Measurements from ENCODE around the gene GABPA.
A peak's percentile ranks its signal among the peaks of the same experiment; 100 is the strongest.
"Not testable (repeated sequence)": the region's sequence is repeated elsewhere in the genome, so short reads cannot be mapped to it uniquely, and the experiment has no call there.

Gene GABPA

GRCh38 chr21:25734904-25735645, at the start of gene GABPA, which contains the start of gene ATP5PF:
Gene GABPA, plus strand, starts transcription at chr21:25734972. Its CDS starts 6,627 bp downstream, at chr21:25741599.
Gene ATP5PF, minus strand, starts transcription at chr21:25734904. Its CDS starts 5,110 bp downstream, at chr21:25729794.
- Histone ChIP-seq H3K4me3 (ENCODE audit: low read length in 2 of 2) (peak within 1 kb of the TSS; percentile 93 to 96), H3K9me3 (ENCODE audit: control insufficient read depth in 2 of 2, low read length in 2 of 2) (no peaks in the 10 kb centered on the region), H3K27me3 (ENCODE audit: control insufficient read depth in 2 of 2, insufficient read depth in 2 of 2, low read length in 2 of 2) (no peaks in the 10 kb centered on the region), H3K36me3 (ENCODE audit: control insufficient read depth in 2 of 2, insufficient read depth in 2 of 2, low read length in 2 of 2) (peaks cover 2 to 3% of the 10 kb centered on the region in 2 donors), H3K4me1 (ENCODE audit: control insufficient read depth in 2 of 2, insufficient read depth in 2 of 2, low read length in 2 of 2) (peaks cover 11 to 17% of the 10 kb centered on the region in 2 donors), H3K9ac (ENCODE audit: low read depth in 1 of 2, low read length in 2 of 2) (peak within 1 kb of the TSS; percentile 94 to 96), H3K27ac (ENCODE audit: low read depth in 2 of 2, low read length in 2 of 2) (peak within 1 kb of the TSS; percentile 97 to 98)

- H3K9me3 ChIP-seq (ENCODE audit: control insufficient read depth in 2 of 2, low read length in 2 of 2) = no peaks in the 10 kb centered on the region
- H3K27me3 ChIP-seq (ENCODE audit: control insufficient read depth in 2 of 2, insufficient read depth in 2 of 2, low read length in 2 of 2) = no peaks in the 10 kb centered on the region
- no peaks in the 10 kb centered on the region for H3K36me3 ChIP-seq (ENCODE audit: control insufficient read depth in 2 of 2, insufficient read depth in 2 of 2, low read length in 2 of 2)
- no peak overlapping the region for H3K9ac ChIP-seq (ENCODE audit: low read depth in 1 of 2, low read length in 2 of 2)
- no peak overlapping the region for H3K27ac ChIP-seq (ENCODE audit: low read depth in 2 of 2, low read length in 2 of 2)
- no peak overlapping the region for H3K4me3 ChIP-seq (ENCODE audit: low read length in 2 of 2)
- H3K4me1 ChIP-seq (ENCODE audit: control insufficient read depth in 2 of 2, insufficient read depth in 2 of 2, low read length in 2 of 2) = no peaks in the 10 kb centered on the region
Measured at GRCh38 chr21:25687787-25688186, 47.0 kb upstream of the GABPA start.

DNA sequence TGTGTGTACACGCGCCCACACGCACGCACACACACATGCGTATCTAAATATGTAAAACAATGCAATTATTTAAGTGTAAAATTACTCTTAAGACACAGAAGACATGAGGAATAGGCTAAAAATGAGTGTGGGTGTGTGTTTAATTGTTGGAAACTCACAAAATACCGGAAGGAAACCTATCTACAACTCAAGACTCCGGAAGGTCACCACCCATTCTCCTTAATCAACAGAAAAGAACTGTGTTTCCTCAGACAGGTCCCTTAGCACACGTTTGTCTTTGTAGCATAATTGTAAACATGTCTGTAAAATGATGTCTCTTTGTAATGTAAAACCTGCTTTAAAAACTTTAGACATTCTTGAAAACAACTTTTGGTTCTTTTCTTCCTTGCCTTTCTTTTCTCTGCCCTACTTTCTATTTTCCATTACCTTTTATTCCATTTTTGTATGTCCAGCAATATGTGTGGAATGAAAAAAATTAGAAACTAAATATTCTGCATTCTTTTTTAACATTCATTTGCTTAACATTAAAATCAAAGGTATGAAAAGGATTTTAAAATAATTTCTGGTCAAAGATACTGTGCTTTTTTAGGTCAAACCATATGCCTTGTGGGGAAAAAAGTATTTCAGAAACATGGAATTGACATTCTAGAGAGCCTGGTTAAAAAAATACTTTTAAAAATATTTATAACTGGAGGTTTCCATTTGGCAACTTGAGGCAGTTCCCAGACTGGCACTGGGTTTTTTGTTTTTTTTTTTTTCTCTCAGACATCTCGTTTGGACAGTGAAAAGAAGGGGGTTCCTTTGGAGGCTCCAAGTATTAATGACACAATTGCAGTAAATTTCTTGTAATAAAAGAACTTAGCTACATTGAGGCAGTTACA, 46.3 kb upstream of the GABPA start:
- Histone ChIP-seq H3K4me1 (ENCODE audit: control insufficient read depth in 2 of 2, insufficient read depth in 2 of 2, low read length in 2 of 2) (no peaks in the 10 kb centered on the region), H3K27ac (ENCODE audit: low read depth in 2 of 2, low read length in 2 of 2) (no peak overlapping the region), H3K9me3 (ENCODE audit: control insufficient read depth in 2 of 2, low read length in 2 of 2) (no peaks in the 10 kb centered on the region), H3K27me3 (ENCODE audit: control insufficient read depth in 2 of 2, insufficient read depth in 2 of 2, low read length in 2 of 2) (no peaks in the 10 kb centered on the region), H3K36me3 (ENCODE audit: control insufficient read depth in 2 of 2, insufficient read depth in 2 of 2, low read length in 2 of 2) (no peaks in the 10 kb centered on the region), H3K4me3 (ENCODE audit: low read length in 2 of 2) (no peak overlapping the region), H3K9ac (ENCODE audit: low read depth in 1 of 2, low read length in 2 of 2) (no peak overlapping the region)

DNA sequence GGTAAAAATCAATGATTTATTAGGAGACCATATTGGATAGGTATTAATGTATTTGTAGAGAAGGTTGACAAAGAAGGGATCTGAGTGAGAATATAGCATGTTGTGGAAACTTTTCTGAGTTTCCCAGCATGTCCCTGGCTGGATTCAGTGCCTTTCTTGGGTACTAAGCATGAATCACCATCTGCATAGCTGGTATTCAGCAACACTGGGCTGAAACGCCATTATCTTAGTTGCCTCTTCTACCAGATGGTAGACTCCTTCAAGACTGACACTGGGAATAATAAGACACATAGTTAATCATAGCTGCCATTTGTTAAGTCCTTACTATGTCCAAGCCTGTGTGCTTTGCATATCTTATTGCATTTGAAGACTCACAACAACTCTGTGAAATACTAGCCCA, 45.5 kb upstream of the GABPA start:
- no peaks in the 10 kb centered on the region for H3K36me3 ChIP-seq (ENCODE audit: control insufficient read depth in 2 of 2, insufficient read depth in 2 of 2, low read length in 2 of 2)
- no peaks in the 10 kb centered on the region for H3K9me3 ChIP-seq (ENCODE audit: control insufficient read depth in 2 of 2, low read length in 2 of 2)
- H3K9ac ChIP-seq (ENCODE audit: low read depth in 1 of 2, low read length in 2 of 2) = no peak overlapping the region
- H3K4me1 ChIP-seq (ENCODE audit: control insufficient read depth in 2 of 2, insufficient read depth in 2 of 2, low read length in 2 of 2) = no peaks in the 10 kb centered on the region
- H3K27ac ChIP-seq (ENCODE audit: low read depth in 2 of 2, low read length in 2 of 2) = no peak overlapping the region
- H3K4me3 ChIP-seq (ENCODE audit: low read length in 2 of 2) = no peak overlapping the region
- no peaks in the 10 kb centered on the region for H3K27me3 ChIP-seq (ENCODE audit: control insufficient read depth in 2 of 2, insufficient read depth in 2 of 2, low read length in 2 of 2)

DNA sequence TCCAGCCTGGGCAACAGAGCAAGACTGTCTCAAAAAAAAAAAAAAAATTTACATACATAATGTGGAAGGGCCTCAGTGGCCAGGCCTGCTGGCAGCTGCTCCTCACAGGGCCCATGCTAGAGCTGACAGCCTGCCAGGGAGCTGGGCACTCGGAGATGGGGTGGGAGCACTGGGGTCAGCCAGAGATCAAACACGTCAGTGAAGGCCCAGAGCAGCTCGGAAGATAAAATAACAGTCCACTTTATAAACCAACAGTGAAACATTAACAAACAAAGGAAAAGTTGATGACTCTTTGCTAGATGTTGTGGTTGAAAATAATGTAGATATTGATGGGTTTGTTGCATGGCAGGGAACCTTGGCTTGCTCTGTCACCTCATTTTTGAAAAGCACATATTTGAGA, 42.8 kb upstream of the GABPA start:
- Histone ChIP-seq H3K9me3 (ENCODE audit: control insufficient read depth in 2 of 2, low read length in 2 of 2) (no peaks in the 10 kb centered on the region), H3K4me1 (ENCODE audit: control insufficient read depth in 2 of 2, insufficient read depth in 2 of 2, low read length in 2 of 2) (no peaks in the 10 kb centered on the region), H3K9ac (ENCODE audit: low read depth in 1 of 2, low read length in 2 of 2) (no peak overlapping the region), H3K27me3 (ENCODE audit: control insufficient read depth in 2 of 2, insufficient read depth in 2 of 2, low read length in 2 of 2) (no peaks in the 10 kb centered on the region), H3K4me3 (ENCODE audit: low read length in 2 of 2) (no peak overlapping the region), H3K27ac (ENCODE audit: low read depth in 2 of 2, low read length in 2 of 2) (no peak overlapping the region), H3K36me3 (ENCODE audit: control insufficient read depth in 2 of 2, insufficient read depth in 2 of 2, low read length in 2 of 2) (no peaks in the 10 kb centered on the region)

GRCh38 chr21:25695461-25695860, 39.3 kb upstream of the GABPA start:
- not testable (repeated sequence) for H3K27ac ChIP-seq (ENCODE audit: low read depth in 2 of 2, low read length in 2 of 2); H3K4me3 ChIP-seq (ENCODE audit: low read length in 2 of 2); H3K27me3 ChIP-seq (ENCODE audit: control insufficient read depth in 2 of 2, insufficient read depth in 2 of 2, low read length in 2 of 2); H3K9me3 ChIP-seq (ENCODE audit: control insufficient read depth in 2 of 2, low read length in 2 of 2); H3K4me1 ChIP-seq (ENCODE audit: control insufficient read depth in 2 of 2, insufficient read depth in 2 of 2, low read length in 2 of 2); H3K36me3 ChIP-seq (ENCODE audit: control insufficient read depth in 2 of 2, insufficient read depth in 2 of 2, low read length in 2 of 2); H3K9ac ChIP-seq (ENCODE audit: low read depth in 1 of 2, low read length in 2 of 2)

DNA sequence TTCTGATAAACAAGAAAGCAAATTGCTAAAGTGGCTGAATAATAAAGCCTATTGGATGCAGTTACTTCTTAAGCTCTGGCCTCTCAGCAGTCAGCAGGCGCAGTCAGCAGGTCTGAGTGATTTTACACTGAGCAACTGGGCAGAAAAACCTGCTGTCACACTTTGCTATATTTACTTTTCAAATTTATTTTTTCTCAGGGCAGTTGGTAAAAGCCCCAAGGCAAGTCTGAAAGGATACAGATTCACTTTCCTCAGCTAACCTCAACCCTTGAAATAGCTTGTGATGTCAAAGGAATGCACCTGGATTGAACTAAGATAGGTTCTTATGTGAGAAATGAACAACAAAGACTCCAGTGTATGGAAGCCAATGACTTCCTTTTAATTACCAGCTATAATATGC, 34.0 kb upstream of the GABPA start:
- H3K27ac ChIP-seq (ENCODE audit: low read depth in 2 of 2, low read length in 2 of 2) = no peak overlapping the region
- H3K36me3 ChIP-seq (ENCODE audit: control insufficient read depth in 2 of 2, insufficient read depth in 2 of 2, low read length in 2 of 2) = no peaks in the 10 kb centered on the region
- no peaks in the 10 kb centered on the region for H3K27me3 ChIP-seq (ENCODE audit: control insufficient read depth in 2 of 2, insufficient read depth in 2 of 2, low read length in 2 of 2)
- H3K4me3 ChIP-seq (ENCODE audit: low read length in 2 of 2) = no peak overlapping the region
- no peak overlapping the region for H3K9ac ChIP-seq (ENCODE audit: low read depth in 1 of 2, low read length in 2 of 2)
- no peaks in the 10 kb centered on the region for H3K4me1 ChIP-seq (ENCODE audit: control insufficient read depth in 2 of 2, insufficient read depth in 2 of 2, low read length in 2 of 2)
- H3K9me3 ChIP-seq (ENCODE audit: control insufficient read depth in 2 of 2, low read length in 2 of 2) = no peaks in the 10 kb centered on the region

GRCh38 chr21:25701529-25701928, 33.2 kb upstream of the GABPA start:
- Histone ChIP-seq H3K9ac (ENCODE audit: low read depth in 1 of 2, low read length in 2 of 2) (no peak overlapping the region), H3K27ac (ENCODE audit: low read depth in 2 of 2, low read length in 2 of 2) (no peak overlapping the region), H3K4me3 (ENCODE audit: low read length in 2 of 2) (no peak overlapping the region), H3K9me3 (ENCODE audit: control insufficient read depth in 2 of 2, low read length in 2 of 2) (no peaks in the 10 kb centered on the region), H3K4me1 (ENCODE audit: control insufficient read depth in 2 of 2, insufficient read depth in 2 of 2, low read length in 2 of 2) (no peaks in the 10 kb centered on the region), H3K27me3 (ENCODE audit: control insufficient read depth in 2 of 2, insufficient read depth in 2 of 2, low read length in 2 of 2) (no peaks in the 10 kb centered on the region), H3K36me3 (ENCODE audit: control insufficient read depth in 2 of 2, insufficient read depth in 2 of 2, low read length in 2 of 2) (no peaks in the 10 kb centered on the region)

- Histone ChIP-seq H3K9me3 (ENCODE audit: control insufficient read depth in 2 of 2, low read length in 2 of 2) (no peaks in the 10 kb centered on the region), H3K27ac (ENCODE audit: low read depth in 2 of 2, low read length in 2 of 2) (no peak overlapping the region), H3K36me3 (ENCODE audit: control insufficient read depth in 2 of 2, insufficient read depth in 2 of 2, low read length in 2 of 2) (no peaks in the 10 kb centered on the region), H3K4me1 (ENCODE audit: control insufficient read depth in 2 of 2, insufficient read depth in 2 of 2, low read length in 2 of 2) (no peaks in the 10 kb centered on the region), H3K9ac (ENCODE audit: low read depth in 1 of 2, low read length in 2 of 2) (no peak overlapping the region), H3K4me3 (ENCODE audit: low read length in 2 of 2) (no peak overlapping the region), H3K27me3 (ENCODE audit: control insufficient read depth in 2 of 2, insufficient read depth in 2 of 2, low read length in 2 of 2) (no peaks in the 10 kb centered on the region)
Measured at GRCh38 chr21:25708467-25709065, 26.2 kb upstream of the GABPA start.

DNA sequence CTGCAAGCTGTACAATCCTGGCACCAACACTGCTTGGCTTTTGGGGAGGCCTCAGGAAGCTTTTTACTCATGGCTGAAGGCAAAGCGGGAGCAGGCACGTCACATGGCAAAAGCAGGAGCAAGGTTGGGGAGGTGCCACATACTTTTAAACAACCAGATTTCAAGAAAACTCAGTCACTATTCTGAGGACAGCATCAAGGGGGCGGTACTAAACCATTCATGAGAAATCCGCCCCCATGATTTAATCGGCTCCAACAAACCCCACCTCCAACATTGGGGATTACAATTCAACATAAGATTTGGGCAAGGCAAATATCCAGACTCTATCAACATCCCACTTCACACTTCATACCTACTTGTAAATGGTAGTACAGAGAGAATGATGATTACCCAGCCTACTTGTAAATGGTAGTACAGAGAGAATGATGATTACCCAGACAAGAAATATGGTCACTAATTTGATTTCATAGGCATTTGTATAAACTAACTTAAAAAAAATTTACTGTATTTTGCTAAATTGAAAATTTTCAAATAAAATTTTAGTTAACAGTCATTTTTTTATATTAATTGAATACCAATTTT, 25.0 kb upstream of the GABPA start:
- H3K9me3 ChIP-seq (ENCODE audit: control insufficient read depth in 2 of 2, low read length in 2 of 2) = no peaks in the 10 kb centered on the region
- H3K36me3 ChIP-seq (ENCODE audit: control insufficient read depth in 2 of 2, insufficient read depth in 2 of 2, low read length in 2 of 2) = no peaks in the 10 kb centered on the region
- H3K9ac ChIP-seq (ENCODE audit: low read depth in 1 of 2, low read length in 2 of 2) = no peak overlapping the region
- H3K4me1 ChIP-seq (ENCODE audit: control insufficient read depth in 2 of 2, insufficient read depth in 2 of 2, low read length in 2 of 2) = no peaks in the 10 kb centered on the region
- no peaks in the 10 kb centered on the region for H3K27me3 ChIP-seq (ENCODE audit: control insufficient read depth in 2 of 2, insufficient read depth in 2 of 2, low read length in 2 of 2)
- H3K4me3 ChIP-seq (ENCODE audit: low read length in 2 of 2) = no peak overlapping the region
- H3K27ac ChIP-seq (ENCODE audit: low read depth in 2 of 2, low read length in 2 of 2) = no peak overlapping the region

Data from mucosa of rectum (tissue), 2 donors.